Fibroblast of skin of left biceps (primary cell): ENCODE results near the gene SKI.
"Not testable (repeated sequence)": the region's sequence is repeated elsewhere in the genome, so short reads cannot be mapped to it uniquely, and the experiment has no call there.

ENCODE experiments used
- DNase-seq, 2 experiments: peaks; one replicate each; pipeline ENCODE4 v3.0.0-alpha.2; 2013; ENCODE audit warnings: low read depth in 2 of 2

The SKI gene

GRCh38 chr1:2291577-2291976 lies 63.5 kb downstream of the SKI start:
- DNase-seq: no peak

- no peak for DNase-seq
Observed at GRCh38 chr1:2292725-2293450, 64.8 kb downstream of the SKI start.

GRCh38 chr1:2294033-2294724 lies 66.1 kb downstream of the SKI start:
- no peak for DNase-seq

- no peak for DNase-seq
Observed at GRCh38 chr1:2294725-2295078, 66.6 kb downstream of the SKI start.

- no peak for DNase-seq
Observed at GRCh38 chr1:2295526-2295925, 67.4 kb downstream of the SKI start.

GRCh38 chr1:2296211-2296610 lies 68.1 kb downstream of the SKI start:
- not testable (repeated sequence) for DNase-seq

- DNase-seq: no peak
Observed at GRCh38 chr1:2296614-2297013, 68.5 kb downstream of the SKI start.

- no peak for DNase-seq
Observed at GRCh38 chr1:2297246-2298011, 69.3 kb downstream of the SKI start.

- no peak for DNase-seq
Observed at GRCh38 chr1:2298685-2299084, 70.6 kb downstream of the SKI start.

GRCh38 chr1:2299131-2299627 lies 71.1 kb downstream of the SKI start:
- no peak for DNase-seq

- DNase-seq: no peak
Observed at GRCh38 chr1:2300004-2300771, 72.1 kb downstream of the SKI start.

GRCh38 chr1:2300851-2301606 lies 72.9 kb downstream of the SKI start:
- no peak for DNase-seq

GRCh38 chr1:2301607-2302291 lies 73.6 kb downstream of the SKI start:
- no peak for DNase-seq

GRCh38 chr1:2302292-2302925 lies 74.3 kb downstream of the SKI start:
- DNase-seq: no peak

- no peak for DNase-seq
Observed at GRCh38 chr1:2303016-2303775, 75.1 kb downstream of the SKI start.

GRCh38 chr1:2303781-2304180 lies 75.7 kb downstream of the SKI start:
- no peak for DNase-seq

- no peak for DNase-seq
Observed at GRCh38 chr1:2304282-2304681, 76.2 kb downstream of the SKI start.

- no peak for DNase-seq
Observed at GRCh38 chr1:2304921-2305681, 77.0 kb downstream of the SKI start.
